ENCODE results near the gene CST5. TPM values are rescaled to one million over a fixed set of nuclear protein-coding genes. Genes with fewer than 3 reads are reported as not detected.
"Not testable (repeated sequence)": the region's sequence is repeated elsewhere in the genome, so short reads cannot be mapped to it uniquely, and the experiment has no call there.

The CST5 gene, protein sequence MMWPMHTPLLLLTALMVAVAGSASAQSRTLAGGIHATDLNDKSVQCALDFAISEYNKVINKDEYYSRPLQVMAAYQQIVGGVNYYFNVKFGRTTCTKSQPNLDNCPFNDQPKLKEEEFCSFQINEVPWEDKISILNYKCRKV
- total RNA-seq = not detected in 2 replicates

DNA sequence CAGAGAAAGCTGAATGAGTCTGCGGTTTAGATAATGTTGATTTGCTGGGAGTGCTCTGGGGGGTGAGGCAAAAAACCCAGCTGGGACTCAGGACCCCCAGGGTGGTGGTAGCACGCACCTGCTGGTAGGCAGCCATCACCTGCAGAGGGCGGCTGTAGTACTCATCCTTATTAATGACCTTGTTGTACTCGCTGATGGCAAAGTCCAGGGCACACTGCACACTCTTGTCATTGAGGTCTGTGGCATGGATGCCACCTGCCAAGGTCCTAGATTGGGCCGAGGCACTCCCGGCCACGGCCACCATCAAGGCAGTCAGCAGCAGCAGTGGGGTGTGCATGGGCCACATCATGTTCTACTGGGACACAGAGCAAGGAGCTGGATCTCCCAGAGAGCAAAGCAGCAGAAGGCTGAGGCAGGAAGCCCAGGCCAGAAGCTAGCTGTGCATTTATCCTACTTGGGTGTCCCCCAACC is at the start of gene CST5:
CST5 (minus strand) TSS at position 421 of the 471 bp plus-strand sequence; CDS start at position 349, 72 bp downstream.
- DNase-seq (ENCODE audit: low read depth, low spot score) = no peak

DNA sequence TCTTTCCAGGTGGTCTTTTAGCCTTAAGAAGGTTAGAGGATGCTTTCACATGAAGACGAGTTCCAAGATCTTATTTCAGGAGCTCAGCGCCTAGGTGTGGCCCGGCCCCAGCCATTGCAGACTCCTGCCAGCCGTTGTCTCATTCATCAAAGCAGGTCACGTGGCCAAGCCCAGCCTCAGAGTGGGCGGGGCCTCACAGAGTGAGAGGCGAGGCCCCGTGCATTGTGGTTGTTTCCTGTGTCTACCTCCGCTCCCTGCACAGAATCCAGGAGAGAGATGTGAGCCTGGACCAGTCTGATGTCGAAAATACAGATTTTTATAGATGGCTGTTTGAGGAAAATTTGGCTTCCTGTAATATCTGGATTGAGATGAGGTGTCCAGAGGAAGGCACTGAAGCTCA is 49.2 kb upstream of the CST5 start:
- no peak for DNase-seq (ENCODE audit: low read depth, low spot score)

DNA sequence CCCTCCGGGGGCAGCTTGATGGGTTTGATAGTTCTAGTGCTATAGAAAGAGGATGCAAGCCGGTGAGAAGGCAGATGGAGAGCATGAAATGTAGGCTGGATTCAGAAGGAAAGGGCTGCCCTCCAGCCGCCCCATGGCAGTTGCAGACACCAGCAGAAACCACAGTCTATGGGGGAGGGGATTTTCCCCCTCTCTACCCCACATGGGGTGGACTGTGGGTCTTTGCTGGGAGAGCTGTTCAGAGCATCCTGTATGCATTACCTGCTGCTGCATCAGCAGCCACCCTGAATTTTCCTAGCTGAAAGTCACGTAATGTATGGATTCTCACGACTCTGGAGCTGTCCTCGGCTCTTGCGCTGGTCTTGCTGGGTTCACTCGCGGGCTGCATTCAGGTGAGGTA is 48.8 kb upstream of the CST5 start:
- DNase-seq (ENCODE audit: low read depth, low spot score) = no peak

DNA sequence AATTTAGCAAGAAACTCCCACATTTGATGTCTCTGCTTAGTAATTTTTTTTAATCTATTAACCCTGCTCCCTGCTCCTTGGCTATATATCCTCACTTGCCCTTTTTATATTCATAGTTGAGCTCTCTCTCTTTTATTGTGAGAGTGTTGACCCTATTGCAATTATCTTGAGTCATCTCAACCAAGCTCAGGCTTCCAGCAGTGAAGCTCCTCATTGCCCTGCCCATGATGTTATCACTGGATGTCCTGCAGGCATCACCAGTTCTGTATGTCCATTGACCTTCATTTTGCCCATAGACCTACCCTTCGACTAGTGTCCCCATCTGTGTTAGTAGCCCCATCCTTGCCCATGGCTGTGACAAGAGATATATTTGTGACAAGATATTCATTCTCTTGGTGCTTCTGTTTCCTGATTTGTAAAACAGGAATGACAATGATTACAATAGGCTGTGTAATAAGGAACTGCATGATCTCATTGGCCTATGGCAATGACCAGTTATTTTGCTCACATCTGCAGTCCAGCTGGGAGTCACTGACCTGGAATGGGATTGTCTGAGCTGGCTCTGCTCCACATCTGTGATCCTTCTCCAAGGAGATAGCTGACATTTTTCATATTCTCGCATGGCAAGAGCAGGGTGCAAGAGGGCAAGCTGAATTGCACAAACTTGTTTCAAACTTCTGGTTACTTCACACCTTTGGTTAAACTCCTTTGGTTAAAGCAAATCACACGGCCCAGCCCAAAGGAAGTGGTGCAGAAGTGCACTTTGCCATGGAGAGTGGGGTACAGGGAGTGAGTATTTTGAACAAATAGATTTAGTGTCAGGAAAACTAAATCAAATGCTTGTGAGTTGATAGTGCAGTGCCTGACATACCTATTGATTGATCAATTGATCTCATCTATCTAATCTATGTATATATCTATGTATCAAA is 47.7 kb upstream of the CST5 start:
- no peak for DNase-seq (ENCODE audit: low read depth, low spot score)

DNA sequence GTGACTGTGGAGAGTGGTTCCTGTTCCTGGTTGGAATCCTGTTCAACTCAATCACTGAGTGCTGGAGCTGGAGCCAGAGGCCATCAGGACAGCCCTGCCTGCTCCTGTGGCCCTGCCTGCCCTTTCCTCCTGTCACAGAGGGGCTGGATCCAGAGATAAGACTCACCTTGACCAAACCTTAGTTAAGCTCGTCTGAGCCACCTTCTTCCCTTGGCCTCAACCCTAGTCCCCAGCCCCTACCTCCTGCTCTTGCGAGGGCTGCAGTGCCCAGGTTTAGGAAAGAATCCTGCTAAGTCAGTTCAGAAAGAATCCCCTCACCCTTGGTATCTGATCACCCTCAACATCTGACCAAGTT is 47.0 kb upstream of the CST5 start:
- no peak for DNase-seq (ENCODE audit: low read depth, low spot score)

DNA sequence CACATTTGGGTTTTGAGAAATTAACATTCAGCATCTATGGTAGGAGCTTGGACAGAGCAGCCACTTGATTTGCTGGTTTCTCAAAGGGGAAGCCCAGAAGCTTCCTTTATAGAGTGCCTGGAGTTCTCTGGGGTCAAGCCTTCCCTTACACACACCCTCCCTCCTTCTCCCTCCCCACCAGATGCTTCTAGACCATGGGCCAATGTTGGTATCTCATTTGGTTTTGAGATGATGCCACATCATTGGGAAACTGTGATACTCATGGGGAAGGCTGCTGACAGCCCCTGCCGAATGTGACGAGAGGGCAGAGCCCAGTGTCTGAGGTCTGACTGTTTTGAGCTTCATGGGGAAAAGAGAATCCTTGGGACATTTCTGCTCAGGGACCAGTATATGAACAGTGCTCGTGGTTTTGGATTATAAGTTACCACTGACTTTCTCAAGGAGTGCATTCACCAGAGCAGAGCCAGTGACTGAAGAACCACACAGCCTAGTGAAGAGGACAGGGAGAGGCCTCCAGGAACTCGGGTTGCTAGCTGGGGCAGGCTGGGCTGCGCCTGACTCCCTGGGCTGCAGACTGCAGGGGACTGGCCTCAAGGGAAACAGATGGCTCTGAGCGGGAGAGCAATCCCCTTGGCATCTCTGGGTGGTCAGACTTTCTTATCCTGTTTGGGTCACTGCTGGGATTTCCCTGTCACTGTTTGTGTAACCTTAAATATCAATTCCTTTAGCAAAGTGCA is 46.4 kb upstream of the CST5 start:
- no peak for DNase-seq (ENCODE audit: low read depth, low spot score)

DNA sequence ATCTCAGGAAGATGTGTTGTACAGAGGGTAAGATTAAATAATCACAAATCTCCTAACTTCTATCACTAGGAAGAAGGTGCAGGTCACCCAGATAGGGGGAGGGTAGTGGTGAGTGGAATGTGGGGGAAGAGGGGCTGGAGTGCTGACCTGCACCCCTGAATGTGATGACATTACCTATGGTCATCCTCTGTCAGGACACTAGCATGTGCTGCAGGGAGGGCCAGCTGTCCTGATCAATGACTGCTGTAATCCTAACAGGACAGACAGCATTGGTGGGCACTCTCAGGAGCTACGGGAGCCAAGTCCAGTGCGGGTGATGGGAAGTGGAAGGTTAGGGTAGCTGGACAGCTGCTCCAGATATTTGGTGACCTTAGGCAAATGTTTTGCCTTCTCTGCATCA is 45.2 kb upstream of the CST5 start:
- no peak for DNase-seq (ENCODE audit: low read depth, low spot score)

DNA sequence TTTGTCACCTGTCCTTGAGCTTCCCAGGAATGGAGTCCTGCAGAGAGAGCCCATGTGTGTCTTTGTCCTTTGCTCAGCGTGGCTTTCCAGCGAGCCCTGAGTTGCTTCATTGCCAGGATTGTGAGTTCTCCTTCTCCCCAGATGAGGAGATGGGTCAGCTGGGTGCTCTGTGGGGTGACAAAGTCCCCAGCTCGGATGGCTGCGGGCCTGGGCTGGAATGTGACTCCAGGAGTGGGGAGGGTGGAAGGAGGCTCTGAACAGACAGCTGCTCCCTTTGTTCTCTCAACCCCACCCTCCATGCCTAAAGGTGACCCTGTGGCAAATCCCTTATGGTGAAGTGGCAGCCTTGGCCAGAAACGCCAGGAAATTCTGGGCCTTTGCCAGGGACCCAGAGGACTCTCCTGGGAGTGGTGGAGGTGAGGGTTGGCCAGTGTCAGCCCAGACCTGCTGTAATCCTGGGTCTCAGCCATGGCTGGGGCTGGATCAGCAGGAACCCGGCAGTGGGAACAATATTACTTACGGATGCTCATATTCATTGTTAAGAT is 44.4 kb upstream of the CST5 start:
- DNase-seq (ENCODE audit: low read depth, low spot score) = no peak

DNA sequence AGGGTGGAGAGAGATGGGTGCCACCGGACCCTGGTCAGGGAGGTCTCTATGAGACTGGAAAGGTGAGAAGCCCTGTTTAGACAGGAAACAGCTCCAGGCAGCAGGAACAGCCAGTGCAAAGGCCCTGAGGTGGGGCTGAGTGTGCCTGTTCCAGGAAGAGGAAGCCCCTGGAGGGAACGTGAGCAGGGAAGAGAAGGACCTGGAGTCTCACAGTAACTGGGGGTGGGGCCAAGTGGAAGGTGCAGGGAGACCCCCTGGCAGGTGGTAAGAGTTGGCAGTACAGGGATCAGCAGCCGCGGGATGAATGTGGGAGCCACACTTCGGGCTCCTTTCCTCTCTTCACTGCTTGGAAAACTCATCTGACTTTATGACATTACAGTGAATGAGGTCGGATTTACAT is 43.8 kb upstream of the CST5 start:
- DNase-seq (ENCODE audit: low read depth, low spot score) = no peak

DNA sequence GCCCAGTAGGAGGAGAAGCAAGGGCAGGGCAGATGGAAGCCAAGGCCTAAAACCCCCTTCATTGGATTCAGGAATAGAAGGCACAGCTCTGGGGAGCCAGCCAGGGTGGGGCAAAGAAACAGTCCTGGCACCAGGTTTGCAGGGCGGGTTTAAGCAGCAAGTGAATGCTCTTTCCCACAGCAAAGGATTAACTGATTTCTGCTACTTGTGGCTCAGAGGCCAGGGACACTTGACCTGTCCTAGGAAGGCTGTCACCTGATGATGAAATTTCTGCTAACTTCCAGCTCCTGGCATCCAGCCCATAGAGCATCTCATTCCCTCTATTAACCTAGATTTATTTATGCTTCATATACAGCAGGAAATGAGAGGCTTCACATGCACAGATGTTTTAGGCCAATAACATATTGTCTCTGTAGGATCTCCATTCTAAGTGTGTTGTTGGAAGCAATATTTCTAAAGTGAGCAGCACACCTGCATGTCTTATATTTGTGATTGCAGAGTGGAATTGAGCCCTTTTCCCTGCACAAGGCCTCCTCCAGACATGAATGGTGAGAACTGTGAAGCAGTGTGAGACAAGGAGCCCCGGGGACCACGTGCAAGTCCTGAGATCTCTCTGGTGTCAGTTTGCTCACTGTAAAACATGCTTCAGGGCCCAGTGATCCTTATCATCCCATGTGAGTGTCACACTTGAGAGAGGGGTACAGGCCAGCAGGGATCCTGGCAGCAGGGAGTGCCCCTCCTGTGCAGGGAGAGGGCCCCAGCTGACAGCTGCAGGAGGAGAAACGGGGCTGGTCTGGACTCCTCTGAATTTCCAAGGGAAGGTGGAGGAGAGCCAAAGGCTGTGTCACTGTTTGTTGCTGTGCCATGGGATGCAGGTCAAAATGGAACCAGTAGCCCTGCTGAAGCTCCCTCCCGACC is 41.1 kb upstream of the CST5 start:
- no peak for DNase-seq (ENCODE audit: low read depth, low spot score)

DNA sequence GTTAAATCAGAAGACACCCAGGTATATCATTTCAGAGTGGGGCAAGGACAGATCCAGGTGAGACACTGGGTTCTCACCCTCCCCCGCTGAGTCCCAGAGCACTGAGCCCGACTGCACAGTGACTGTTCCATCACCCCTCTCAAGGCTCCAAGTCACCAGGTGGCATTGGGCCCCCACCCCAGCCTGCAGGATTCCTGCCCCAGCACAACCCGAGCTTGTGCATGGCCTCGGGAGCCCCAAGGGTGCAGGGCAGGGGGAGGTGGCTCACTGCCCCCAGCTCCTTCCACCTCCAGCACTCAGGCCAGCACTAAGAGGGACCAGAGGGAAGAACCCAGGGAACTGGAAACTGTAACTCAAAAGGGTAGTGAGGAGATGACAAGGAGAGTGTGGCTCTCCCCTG is 39.3 kb upstream of the CST5 start:
- DNase-seq (ENCODE audit: low read depth, low spot score) = no peak

DNA sequence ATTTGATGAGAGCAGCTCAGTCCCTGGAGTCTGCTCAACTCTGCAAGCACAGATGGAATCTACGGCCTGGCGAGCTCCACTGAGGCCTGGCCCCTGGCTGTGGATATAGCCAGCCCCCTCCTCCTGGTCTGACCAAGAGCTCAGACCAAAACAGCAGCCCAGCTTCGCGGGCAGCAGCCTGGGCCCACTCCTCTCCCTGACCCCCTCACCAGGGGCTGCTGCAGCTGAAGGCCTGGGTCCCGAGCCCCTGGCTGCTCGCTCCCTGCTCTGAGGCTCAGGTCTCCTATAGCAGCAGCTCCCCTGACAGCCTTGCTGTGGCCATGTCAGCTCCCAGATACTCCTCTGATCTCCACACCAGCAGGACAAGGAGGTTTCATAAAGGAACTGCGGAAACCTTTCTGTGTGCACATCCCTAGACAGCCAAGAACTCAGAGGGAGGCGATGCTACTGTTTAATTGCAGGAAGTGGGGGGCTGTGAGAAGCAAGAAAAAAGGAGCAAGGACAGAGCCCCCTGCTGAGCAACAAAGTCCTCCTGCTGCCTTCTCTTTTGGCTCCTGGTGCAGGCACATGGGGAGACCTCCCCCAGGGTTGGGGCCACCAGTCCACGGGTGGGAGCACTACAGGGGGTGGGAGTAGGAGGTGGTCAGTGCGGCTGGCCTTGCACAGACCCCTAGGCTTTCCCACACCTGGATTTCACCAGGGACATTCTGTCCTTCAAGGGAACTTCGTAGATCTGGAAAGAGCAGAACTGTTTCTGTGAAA is 38.7 kb upstream of the CST5 start:
- no peak for DNase-seq (ENCODE audit: low read depth, low spot score)

DNA sequence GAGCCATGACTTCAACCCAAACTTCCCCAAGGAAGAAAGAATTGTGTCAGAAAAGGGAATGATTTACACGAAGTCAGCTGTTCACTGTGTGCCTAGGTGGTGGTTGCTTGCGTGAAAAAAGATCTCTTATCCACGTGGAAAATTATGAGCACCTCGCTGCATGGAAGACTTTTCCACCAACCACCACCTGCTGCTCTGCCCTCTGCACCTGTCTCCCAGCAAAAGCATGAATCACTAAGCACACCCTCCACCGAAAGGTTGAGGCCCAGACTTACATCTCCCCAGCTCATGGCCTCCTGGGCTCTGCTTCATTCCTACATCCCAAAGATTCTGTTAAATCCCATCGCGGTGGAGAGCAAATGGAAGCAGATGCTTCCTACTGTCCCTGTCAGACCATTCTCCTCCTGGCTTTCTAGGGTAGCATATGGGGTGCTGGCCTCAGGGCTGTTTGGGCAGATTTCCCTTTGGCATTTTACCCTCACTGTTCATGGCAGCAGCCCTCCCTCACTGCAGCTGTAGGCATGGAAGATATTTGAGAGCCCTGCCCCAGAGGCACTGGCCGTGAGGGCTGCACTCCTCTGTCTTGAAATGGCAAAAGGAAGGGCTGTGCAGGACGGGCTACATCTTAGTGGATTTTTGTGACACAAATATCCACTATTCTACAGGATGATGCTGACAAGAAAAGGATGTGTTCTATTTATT is 37.6 kb upstream of the CST5 start:
- no peak for DNase-seq (ENCODE audit: low read depth, low spot score)

DNA sequence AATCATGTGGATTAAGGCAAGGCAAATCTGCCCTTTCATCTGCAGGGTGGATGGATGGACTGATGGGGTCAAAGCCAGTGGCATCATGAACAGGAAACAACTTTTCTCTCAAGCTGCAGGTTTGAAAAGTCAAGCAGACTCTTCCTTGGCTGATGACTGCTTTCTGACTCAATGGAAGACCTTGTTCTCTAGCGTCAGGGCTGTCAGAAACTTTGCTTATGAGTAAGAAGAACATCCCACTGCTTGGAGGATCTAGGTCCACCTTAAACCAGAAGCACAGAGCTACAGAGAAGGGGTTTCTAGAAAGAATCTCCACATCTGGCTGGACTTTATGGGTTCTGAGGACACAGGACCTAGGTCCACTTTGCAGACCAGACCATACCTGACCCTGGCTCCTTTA is 36.3 kb upstream of the CST5 start:
- DNase-seq (ENCODE audit: low read depth, low spot score) = no peak

DNA sequence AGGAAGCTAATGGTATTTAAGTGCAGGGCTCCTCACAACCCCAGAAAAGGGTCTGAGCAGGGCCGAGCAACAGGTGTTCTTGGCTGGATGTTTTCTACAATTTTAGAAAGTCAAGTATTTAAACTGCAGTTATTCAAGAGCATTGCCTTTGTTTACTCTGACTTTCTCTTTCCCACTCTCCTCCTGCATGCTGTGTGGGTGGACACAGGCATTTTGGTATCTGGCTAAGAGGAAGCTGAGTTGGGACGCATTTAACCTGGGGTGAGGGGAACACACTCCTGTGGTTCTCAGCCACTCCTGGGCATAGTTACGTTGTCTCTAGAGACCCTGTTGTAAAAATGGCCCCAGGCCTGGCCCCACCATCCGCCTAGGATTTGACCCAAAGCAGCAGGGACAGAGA is 34.9 kb upstream of the CST5 start:
- not testable (repeated sequence) for DNase-seq (ENCODE audit: low read depth, low spot score)

DNA sequence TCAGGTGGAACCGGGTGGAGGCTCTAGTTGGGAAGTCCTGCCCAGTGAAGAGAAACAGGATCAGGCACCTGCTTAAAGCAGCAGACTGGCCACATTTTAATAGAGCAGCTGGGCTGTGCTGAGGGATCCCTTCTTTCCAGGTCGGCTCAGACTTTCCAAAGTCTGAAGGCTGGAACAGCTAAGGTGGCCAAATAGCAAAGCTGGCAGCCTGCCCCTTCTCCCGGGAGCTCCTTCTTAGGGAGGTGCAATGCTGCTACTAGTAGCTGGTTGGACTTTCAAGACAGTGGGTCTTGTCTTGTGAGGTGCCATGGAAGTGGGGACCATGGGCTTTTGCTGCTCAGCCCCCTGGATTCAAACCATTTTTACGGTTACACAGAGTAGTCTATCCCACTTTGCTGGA is 30.7 kb upstream of the CST5 start:
- DNase-seq (ENCODE audit: low read depth, low spot score) = no peak

DNA sequence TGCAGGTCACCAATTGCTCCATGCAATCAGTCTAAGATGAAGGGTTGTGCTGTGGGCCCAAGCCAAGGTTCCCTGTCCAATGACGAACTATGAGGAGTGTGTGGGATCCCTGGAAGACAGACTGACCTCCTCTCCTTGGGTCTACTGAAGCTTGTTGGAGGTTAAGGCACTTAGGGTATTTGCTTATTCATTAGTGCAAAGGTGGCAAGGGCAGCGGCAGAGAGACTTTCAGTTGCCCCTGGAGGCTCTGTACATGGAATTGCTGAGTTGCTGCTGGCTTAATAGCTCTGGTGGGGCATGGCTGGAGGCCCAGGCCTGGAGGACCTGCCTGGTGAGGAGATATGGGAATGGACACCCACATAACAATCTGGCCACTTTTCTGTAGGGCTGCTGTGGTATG is 29.8 kb upstream of the CST5 start:
- no peak for DNase-seq (ENCODE audit: low read depth, low spot score)

DNA sequence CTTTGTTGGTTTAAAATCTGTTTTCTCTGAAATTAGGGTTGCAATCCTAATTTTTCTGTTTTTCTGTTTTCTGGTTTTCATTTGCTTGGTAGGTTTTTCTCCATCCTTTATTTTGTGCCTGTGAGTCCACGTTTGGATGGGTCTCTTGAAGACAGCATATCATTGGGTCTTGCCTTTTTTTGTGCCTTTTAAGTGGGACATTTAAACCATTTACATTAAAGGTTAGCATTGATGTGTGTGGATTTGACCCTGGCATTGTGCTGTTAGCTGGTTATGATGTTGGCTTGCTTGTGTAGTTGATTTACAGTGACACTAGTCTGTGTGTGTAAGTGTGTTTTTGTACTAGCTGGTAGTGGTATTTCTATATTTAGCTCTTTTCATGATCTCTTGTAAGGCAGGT is 28.0 kb upstream of the CST5 start:
- no peak for DNase-seq (ENCODE audit: low read depth, low spot score)

DNA sequence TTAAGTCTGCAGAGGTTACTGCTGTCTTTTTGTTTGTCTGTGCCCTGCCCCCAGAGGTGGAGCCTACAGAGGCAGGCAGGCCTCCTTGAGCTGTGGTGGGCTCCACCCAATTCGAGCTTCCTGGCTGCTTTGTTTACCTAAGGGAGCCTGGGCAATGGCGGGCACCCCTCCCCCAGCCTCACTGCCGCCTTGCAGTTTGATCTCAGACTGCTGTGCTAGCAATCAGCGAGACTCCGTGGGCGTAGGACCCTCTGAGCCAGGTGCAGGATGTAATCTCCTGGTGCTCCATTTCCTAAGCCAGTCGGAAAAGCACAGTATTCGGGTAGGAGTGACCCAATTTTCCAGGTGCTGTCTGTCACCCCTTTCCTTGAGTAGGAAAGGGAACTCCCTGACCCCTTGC is 22.8 kb upstream of the CST5 start:
- DNase-seq (ENCODE audit: low read depth, low spot score) = not testable (repeated sequence)

DNA sequence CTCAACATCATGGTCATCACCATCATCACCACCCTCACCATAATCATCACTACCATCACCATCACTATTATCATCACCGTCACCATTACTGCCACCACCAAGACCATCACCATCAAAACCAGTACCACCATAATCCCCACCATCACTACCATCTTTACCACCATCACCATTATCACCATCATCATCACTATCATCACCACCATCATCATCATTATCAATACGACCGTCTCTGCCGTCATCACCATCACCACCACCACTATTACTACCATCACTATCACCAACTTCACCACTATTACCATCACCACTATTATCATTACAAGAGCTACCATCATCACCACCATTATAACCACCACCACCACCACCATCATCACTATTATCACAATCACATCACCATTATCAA is 11.3 kb upstream of the CST5 start:
- DNase-seq (ENCODE audit: low read depth, low spot score) = not testable (repeated sequence)
